HG02973 (cell line): ENCODE results near the gene CYP19A1.
"Not testable (repeated sequence)": the region's sequence is repeated elsewhere in the genome, so short reads cannot be mapped to it uniquely, and the experiment has no call there.

Experiments used
- ATAC-seq: cut with Tn5 transposase; IDR thresholded peaks from one replicate; pipeline ENCODE4 v1.9.1; 2021; ENCODE audit warnings: moderate library complexity; ENCODE audit not compliant: unreplicated experiment

CYP19A1 gene

DNA sequence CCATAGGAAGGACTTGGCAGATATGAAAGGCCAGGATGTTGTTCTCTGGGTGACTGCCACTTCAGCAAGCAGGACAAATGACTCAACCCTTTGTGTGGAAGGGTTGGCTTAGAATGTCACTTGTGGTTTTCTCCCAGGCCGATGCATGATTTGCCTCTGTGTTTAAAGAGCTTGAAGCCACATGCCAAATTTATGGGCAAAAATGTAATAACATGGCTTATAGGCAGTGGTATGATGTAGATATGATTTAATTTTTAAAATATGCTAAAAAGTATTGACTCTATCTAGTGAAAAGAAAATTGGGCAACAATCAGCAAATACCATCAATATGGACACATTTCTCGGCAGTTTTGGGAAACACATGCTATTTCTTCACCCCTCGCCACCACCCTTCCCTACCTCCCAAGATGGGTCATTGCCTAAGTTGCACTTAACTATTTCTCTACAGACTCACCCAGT lies 114.6 kb downstream of the CYP19A1 start:
- ATAC-seq, result no peak

DNA sequence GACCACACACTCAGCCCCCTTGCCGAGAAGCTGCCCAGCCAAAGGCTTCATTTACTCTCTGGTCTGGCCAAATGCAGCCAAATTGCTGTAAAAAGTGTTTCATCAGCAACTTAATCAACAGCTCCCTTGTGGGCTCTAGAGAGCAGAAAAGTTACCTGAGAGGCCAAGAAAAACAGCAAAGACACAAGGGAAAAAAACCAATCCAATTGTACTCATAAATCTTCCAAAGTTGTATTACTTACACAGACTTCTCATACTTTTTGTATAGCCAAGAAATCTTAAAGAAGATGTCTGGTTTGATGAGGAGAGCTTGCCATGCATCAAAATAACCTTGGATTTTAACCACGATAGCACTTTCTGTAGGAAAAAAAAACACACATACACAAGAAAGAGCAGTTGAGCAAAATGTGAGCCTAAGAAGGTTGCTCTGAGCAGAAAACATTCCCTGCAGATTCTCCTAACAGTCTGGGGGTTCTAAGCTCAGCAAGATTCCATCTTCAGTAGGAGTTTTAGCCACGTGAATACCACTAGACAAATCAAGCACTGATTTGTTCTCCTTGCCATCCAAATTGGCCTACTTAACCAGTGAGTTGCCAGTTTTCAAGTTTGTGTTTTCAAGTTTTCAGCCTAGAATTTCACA lies 120.0 kb downstream of the CYP19A1 start:
- ATAC-seq, result no peak

DNA sequence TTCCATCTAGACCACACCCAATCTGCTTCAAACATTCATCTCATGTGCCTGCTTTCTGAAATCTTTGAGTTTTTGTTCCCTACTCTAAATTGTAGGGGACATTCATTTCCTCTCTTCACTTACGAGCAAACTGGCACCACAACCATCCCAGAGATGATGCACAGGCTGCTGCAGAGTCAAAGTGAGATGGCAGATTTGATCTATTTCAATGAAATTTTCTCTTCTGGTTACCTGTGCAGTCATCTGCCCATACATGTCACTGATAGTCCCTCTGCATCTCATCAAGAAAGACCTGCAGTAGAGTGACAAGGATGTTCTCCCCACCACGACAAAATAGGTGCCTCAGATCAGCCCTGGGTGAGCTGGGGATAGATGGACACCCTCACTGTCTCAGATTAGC lies 125.5 kb downstream of the CYP19A1 start:
- no peak for ATAC-seq

DNA sequence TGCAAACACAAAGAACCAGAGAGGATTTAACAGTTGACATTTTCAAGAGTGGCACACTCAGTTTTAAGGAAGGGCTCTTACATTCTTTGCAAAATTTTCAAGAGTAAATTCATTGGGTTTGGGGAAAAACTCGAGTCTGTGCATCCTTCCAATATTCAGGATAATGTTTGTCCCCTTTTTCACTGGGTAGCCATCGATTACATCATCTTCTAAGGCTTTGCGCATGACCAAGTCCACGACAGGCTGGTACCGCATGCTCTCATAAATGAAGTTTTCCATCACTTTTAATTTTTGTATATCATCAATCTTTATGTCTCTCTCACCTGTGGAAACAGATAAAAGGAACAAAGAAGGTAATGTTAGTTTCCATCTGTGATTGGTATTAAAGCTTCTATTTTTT lies 126.2 kb downstream of the CYP19A1 start:
- no peak for ATAC-seq

DNA sequence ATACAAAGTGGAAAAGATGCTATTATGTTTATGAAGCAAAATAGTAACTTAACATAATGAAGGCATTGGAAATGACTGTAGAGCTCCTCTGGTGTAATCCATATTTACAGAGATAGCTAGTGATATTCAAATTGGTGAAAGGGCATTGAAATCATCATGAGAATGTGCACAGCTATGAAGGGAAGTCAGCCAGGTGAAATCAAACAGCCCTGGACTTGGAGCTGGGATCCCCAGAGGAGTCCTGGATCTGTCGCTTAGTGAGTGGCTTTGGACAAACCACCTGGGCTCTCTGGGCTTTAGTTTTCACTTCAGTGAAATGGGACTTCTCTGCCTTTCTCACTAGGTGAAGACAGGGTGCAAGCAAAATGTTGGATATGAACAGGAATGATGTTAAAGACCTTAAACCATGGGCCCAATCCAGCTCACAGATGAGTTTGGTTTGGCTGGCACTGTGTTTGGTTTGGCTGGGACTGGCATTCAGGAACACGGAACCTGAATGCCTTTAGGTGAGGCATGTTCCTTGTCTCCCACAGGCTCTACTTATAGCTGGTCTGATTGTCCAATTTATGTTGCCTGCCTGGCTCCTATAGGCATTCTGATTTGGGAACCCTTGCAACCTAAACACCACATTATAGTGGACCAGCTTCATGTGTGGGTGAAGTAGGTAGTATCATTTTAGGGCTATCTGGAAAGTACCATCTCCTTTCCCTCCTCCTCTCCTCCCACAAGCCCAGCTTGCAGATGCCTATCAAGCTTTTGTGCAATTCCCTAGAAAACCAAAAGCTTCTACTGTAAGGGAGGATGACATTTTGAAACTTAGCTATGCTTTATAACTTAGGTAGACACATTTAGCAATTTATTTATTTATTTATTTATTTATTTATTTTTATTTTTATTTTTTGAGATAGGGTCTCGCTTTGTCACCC lies 133.1 kb downstream of the CYP19A1 start:
- no peak for ATAC-seq

DNA sequence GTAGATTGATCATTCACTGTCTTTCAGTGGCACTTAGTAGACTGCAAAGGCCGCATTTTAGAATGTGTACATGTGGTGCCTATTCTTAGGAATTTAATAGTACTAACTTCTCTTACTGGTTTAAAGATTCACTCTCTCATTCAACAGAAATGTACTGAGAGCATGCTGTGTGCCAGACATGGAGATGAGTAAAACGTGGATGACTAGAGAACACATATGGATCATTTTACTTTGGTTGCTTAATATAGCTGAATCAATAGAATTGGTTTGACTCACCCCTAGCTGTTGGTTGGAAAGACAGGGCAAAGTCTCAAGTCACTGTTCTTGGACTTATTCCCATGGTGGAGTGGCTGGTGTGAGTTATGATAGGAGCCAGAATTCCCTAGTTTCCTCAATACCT lies 134.6 kb downstream of the CYP19A1 start:
- no peak for ATAC-seq

DNA sequence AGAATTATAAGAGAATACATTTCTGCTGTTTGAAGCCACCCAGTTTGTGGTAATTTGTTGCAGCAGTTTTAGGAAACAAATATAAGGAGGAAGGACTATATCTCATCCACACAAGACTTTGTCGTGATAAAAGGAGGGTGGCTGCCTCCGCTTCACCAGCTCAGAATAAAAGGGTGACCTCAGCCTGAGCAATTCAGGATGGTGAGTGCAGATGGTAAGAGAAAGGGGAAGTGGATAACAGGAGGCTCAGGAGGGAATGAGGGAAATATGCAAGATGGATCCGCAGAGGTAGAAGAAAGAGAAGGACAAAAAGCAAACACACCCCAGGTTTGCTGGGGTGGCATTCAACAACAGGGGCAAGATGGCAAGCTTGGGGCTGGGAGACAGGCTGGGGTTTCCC lies 135.6 kb downstream of the CYP19A1 start:
- no peak for ATAC-seq

DNA sequence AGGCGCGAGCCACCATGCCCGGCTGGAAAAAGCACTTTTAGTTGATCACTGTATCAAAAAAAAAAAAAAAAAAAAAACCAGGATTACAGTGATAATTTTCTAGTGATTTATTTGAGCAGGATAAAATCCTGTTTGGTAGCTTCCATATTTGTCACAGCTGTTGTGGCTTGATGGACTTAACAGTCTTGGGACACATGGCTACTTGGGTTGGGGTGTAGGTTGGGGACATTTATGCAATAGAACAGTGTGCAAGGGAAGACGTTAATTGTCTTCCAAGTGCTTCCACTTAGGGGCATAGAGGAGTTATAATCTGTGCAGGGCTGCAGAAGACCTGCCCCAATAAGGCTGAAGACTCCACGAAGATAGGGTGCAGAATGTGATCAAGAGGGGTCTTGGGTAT lies 136.8 kb downstream of the CYP19A1 start:
- ATAC-seq, result no peak

DNA sequence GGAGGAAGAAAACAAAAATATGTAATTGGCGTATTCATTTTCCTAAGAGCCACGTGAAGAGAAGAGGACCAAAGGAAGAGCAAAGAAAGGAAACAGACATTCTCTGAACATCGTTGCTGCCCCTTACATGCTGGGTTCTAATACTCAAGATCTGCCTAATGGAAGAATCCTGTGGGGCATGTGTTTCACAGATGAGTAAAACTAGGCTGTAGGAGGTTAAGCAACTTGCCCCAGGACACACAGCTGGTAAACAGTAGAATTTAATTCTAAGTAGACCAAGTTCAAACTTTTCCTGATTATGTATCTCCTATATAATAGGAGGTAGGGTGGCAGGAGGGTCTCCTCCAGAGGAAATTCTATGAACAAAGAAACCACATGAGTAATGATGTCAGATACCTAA lies 137.6 kb downstream of the CYP19A1 start:
- no peak for ATAC-seq

DNA sequence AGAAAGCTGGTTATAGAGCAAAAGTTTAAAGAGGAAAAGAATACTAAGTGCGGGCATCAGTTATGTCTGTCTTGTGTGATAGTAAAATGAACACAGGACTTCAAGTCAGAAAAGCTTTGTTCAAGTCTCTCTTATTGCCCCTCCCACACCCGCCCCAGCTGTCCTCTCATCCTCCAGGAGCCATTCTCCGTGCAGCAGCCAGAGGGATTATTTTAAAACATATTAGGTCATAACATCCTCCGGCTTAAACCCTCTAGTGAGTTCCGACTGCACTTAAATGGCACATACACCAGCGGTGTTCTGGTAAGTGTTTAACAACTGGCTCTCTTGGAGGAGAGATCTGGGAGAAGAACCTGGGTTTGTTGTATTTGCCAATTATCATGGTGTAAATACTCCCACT lies 138.9 kb downstream of the CYP19A1 start:
- no peak for ATAC-seq

DNA sequence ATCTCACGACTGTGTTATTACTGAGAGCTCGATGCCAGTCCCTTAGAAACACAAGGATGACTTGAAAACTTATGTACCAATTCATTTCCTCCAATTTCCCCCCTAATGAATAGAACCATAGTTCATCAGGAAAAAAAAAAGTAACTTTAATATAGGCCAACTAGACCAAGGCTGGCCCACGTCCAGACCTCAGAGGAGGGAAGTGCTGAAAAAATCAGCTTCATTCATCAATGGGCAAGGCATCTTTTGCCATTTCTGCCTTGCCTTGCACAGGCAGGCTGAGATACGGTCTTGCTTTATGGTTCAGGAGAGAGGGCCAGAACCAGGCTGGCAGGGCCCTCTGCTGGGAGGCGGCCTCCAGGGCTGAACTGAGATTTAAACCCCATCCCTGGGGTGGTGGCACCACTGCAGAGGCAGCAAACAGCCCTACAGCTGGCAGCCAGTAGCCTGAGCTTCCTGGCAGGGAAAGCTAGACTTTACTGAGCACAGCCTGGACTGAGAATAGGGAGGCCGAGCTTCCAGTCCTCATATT lies 139.6 kb downstream of the CYP19A1 start:
- no peak for ATAC-seq

DNA sequence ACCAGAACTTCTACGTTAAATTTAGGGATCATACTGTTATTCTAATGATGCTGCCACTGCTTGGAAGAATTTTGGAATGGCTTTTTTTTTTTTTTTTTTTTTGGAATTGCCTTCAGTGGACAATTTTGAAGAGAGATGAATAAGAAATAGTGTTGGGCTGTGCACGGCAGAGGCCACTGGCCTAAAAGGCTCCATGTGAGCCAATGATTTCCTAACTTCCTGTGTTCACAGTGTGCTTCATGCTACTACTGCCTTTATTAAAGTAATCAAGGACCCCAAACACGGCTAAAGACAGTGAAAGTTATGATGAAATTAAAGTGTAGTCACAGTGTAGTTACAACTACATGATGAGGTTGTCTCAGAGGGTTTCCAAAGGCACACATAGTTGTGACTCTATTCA lies 142.9 kb downstream of the CYP19A1 start:
- no peak for ATAC-seq

DNA sequence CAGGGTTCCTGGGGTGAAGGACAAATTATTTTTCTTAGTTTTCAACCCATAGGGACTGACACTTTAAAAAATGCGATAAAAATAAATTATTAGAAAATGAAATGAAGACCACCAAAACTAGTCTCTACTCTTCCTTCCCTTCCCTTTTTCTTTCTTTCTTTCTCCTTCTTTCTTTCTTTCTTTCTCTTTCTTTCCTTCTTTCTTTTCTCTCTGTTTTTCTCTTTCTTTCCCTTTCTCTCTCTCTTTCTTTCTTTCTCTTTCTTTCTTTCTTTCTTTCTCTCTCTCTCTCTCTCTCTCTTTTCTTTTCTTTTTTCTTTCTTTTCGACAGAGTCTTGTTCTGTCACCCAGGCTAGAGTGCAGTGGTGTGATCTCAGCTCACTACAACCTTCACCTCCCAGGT lies 144.4 kb downstream of the CYP19A1 start:
- no peak for ATAC-seq

DNA sequence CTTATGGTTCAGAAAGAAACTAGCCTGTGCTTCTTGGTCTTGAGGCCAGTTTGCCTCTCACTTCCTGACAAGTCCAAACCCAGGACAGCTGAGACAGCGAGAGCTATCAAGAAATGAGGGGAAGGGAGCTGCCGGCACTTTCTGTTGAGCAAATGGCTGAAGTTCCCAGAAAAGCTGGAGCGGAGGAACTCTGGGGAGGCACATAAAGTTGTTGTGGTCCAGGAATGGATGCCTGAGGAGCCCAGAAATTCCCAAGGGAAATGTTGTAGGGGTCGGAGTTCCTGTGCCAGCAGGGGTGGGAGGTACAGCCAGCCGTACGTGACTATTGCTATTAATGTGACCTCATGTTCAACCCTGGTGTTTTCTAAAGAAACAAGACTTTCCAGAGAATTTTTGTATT lies 144.9 kb downstream of the CYP19A1 start:
- ATAC-seq, result no peak

DNA sequence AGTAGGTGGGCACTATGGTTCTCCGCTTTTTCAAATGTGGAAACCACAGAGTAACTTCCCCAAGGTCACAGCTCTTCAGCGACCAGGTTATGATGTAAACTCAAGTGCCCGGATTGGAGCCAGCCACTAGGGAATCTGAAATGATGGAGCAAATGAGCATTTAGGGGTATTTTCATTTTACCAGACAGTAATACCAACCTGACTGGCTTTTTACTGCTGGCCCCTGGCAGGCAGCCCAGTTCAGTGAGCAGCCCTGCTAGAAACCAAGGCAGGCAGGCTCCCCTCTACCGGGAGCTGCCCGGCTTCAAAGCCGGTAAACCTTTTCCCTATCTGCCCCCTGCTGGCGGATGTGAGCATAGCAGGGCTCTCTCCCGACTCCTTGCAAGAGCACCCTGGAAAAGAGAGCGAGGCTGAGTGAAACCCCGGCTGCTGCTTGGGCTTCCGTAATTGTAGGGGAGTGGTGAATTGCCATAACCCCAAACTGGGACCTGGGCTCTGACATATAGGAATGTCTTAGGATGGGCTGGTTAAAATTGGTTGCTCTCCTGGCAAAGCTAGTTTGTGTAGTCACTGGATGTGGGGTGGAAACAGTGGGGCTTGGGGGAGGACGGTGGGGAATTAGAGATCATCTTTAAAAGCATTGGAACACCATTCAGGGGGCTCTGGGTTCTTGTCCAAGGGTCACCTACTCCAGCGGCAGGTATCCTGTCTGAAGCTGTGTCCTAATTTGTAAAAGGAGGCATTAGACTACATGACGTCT lies 145.7 kb downstream of the CYP19A1 start:
- ATAC-seq, result no peak

DNA sequence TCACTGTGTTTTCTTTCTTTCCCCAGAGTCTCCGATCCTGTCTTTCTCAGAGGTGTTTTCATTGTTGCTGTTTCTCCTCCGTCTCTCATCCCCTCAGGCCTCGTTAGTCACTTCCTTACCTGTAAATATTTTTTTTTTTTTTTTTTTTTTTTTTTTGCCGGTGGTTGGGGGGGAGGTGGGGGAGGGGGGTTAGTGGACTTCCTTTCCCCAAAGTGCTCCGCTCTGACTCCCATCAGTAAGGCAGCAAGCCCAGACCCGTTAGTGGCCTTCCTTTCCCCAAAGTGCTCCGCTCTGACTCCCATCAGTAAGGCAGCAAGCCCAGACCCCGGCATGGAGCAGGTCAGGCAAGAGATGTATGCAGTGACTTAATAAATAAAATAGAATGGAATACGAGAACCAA lies 146.6 kb downstream of the CYP19A1 start:
- no peak for ATAC-seq

DNA sequence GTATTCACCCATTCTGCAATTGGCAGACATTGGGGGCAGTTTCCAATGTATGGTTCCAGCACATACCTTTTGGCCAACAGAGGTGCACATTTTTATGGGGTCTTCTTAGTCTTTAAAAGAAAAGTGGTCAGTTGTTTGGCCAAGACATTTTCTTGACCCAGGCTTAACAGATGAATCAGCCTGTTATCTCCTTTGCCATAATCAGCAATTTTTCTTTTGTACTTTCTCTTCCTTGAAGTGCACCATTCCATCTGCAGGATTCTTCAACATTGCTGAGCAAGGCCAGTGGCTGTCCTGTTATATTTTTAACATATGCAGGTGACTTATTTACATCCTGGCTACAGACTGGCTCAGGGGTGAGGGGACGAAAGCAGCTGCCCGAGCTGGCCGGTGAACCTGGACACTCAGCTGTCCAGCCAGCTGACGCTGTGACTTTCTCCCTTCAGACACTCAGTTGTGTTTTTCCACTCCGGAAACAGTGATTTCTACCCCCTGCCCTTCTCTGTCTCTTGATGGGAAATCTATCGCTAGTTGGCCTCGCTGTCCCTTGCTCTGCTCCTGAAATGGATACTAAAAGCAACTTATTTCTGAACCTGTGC lies 147.2 kb downstream of the CYP19A1 start:
- ATAC-seq, result no peak

DNA sequence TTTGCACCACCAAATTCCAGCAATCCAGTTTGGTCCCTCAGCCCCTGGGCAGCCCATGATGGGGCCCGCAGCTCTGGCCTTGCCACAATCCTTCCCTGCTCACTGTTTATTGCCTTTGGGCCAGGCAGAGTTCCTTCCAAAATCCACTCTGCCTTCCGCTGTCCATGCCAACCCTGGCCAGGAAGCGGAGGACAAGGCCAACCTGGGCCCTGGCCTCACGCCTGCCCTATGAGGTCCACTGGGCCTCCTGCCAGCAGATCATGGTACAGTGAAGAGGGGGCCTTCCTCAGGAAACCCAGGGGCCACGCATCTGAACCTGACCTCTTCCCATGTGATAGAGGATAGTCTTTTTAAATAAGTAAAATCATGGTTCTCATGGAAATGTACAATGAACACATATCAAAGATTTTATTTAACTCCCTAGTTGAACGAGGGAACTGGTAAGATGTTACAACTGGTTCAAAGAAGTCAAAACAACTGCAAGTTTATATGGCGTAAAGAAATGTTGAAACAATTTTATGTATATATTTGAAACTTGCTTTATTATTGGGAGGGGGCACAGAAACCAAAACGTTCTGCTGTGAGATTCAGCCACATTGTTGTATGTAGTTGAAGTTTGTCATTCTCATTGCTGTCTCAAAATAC lies 147.8 kb downstream of the CYP19A1 start:
- ATAC-seq, result no peak

DNA sequence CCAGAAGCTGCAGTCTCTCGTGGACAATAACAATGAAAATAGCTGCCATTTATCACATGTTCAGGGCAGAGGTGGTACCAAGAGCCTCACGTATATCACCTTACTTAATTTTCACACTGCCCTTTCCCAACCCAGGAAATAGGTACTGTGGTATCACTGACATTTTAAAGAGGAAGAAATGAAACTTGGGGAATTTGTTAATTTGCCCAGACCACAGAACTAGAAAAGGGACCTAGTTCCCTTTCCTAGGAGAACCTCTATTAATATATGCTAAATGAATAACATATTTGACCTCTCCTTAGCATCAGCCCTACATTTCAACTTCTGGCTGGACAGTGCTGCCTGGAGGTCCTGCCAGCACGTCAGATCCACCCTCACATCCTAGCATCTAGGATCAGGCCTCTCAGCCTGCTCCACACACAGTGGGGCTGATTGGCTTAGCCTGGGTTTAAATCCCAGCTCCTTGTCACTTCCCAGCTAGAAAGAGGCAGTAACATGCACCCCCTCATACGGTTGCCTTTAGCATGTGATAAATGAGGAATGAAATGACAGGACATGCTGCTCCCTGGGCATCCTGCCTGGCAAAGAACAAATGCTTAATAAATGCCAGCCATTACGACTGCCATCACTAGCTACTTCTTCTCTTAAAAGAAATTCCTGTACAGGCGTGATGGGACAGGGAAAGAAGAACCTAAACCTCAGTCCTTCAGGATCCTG lies 148.6 kb downstream of the CYP19A1 start:
- no peak for ATAC-seq

DNA sequence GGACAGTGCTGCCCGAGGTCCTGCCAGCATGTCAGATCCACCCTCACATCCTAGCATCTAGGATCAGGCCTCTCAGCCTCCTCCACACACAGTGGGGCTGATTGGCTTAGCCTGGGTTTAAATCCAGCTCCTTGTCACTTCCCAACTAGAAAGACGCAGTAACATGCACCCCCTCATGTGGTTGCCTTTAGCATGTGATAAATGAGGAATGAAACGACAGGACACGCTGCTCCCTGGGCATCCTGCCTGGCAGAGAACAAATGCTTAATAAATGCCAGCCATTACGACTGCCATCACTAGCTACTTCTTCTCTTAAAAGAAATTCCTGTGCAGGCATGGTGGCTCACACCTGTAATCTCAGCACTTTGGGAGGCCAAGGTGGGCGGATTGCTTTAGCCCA lies 149.6 kb downstream of the CYP19A1 start:
- ATAC-seq, result not testable (repeated sequence)
